GM19023 (cell line): ENCODE measurements around the gene MCTP1.

Experiments
- ATAC-seq: cut with Tn5 transposase; IDR thresholded peaks from one replicate; pipeline ENCODE4 v1.9.1; 2021; ENCODE audit warnings: mild to moderate bottlenecking, moderate library complexity; ENCODE audit not compliant: unreplicated experiment

Gene MCTP1

DNA sequence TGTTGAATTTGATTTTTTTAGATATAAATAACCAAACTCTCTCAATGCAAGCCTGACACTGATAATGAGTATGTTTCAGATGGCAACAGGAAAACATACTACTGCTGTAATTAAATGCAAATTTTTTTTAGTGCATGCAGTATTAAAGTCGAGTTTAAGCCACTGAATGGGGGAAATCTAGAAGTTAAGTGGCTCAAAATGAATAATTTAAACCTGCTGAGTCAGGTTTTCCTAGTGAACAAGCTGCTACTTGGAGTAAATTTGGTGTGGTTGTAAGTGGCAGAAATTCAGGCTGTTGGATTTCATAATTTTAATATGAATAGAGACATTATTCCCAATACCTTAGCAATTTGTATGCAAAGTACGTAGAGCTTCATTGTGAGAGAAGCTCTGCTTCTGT lies 544.6 kb downstream of the MCTP1 start:
- ATAC-seq = no peak

DNA sequence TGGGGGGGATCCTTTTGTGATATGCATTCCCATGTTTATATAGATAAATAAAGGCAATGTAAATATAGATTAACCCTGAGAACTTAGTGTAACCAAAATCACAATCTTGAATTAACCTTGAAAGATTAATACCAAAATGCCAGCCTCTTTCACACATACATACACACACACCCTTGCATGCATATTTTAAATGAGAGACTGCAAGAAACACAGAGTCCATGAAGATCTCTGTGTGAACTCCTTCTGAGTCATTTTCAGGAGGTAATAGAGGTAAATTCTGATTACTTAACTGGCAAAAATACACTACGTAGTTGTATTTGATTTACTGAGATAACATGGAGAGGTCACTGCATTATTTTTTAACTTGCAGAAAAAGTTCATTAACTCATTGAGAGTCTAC lies 548.4 kb downstream of the MCTP1 start:
- no peak for ATAC-seq

DNA sequence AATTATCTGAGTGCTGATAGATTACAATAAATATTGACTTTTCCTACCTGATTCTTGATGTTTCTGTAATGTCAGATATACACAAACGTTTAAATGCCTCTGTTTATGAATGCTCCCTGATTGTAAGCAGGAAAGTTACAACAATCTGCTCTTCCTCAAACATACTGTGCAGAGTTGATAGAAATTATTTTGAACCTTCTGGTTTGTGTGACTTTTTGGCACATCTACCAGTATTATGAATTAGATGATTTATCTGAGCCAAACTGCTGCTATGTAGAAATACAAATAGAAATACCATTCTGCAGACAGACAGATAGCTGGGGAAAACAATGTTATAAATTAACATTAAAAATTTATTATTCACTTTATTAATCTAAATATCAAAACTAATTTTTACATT lies 553.4 kb downstream of the MCTP1 start:
- ATAC-seq = no peak

GRCh38 chr5:94725142-94725541 lies 559.8 kb downstream of the MCTP1 start:
- ATAC-seq = no peak

- no peak for ATAC-seq
Measured at GRCh38 chr5:94715768-94716167, 569.1 kb downstream of the MCTP1 start.

- ATAC-seq = no peak
Measured at GRCh38 chr5:94711785-94712184, 573.1 kb downstream of the MCTP1 start.

- ATAC-seq = no peak
Measured at GRCh38 chr5:94709277-94709676, 575.6 kb downstream of the MCTP1 start.

DNA sequence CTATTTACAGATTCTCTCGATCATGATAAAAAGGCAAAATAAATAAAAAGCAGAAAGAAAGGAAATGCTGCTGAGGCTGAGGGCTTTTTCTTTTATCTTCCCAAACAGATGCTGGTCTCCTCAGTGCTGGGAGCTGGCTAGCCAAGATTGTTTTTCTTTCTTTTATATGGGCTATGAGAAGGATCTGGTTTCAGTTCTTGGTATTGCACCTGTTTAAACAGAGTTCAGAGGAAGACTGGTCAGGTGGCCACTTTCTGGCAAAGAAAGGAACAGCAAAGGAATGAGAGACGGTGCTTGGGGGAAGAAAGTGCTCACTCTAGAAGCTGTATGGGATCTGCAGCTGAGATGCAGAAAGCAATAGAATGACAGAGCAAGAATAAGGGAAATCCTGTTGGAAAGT lies 577.5 kb downstream of the MCTP1 start:
- no peak for ATAC-seq

DNA sequence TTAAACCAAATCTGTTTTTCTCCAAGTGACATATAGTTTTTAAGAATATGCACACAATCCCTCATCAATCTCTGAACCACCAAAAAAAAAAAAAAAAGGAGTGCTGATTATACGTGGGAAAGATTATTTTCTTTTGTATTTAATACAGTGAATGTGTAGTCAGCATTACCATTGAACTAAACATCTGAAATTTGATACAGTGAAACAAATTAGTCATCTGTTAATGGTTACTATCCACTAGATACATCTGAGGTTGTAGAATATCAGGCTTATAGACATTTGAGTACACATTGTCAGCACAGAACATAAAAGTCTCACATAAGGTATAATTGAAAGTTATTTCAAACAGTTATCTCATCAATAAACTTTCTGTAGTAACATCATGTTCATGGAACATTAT lies 579.5 kb downstream of the MCTP1 start:
- no peak for ATAC-seq

GRCh38 chr5:94702729-94703128 lies 582.2 kb downstream of the MCTP1 start:
- ATAC-seq = peak; percentile 69

GRCh38 chr5:94700592-94700991 lies 584.3 kb downstream of the MCTP1 start:
- ATAC-seq = peak; percentile 62

DNA sequence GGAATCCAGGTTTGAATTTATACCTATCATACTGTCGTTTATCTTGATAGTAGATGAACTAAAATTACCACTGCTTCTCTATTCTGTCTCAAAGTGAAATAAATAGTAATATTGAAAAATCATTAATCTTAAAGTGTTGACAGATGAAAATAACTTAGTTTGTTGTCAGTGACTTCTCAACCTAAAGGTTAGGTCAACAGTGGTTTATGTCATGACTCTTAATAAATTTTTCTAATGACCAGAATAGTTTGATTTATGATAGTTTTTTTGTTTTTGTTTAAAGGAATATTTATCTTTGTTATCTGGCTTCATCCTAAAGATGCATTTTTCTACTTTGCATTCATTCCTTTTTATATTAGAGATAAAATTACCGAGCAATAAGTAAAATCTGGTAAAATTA lies 585.3 kb downstream of the MCTP1 start:
- ATAC-seq = no peak

GRCh38 chr5:94698197-94698596 lies 586.7 kb downstream of the MCTP1 start:
- no peak for ATAC-seq

DNA sequence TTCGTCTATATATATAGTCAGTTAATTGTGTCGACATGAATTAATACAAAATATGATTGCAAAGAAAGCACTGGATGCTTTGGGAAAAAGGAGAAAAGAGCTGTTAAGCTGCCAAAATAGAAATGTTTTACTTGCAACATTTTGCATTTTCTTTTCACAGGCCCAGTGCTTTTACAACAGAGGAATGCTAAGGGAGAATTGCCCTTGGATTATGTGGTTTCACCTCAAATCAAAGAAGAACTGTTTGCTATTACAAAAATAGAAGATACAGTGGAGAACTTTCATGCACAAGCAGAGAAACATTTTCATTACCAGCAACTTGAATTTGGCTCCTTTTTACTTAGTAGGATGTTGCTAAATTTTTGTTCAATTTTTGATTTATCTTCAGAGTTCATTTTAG lies 590.2 kb downstream of the MCTP1 start:
- ATAC-seq = no peak

DNA sequence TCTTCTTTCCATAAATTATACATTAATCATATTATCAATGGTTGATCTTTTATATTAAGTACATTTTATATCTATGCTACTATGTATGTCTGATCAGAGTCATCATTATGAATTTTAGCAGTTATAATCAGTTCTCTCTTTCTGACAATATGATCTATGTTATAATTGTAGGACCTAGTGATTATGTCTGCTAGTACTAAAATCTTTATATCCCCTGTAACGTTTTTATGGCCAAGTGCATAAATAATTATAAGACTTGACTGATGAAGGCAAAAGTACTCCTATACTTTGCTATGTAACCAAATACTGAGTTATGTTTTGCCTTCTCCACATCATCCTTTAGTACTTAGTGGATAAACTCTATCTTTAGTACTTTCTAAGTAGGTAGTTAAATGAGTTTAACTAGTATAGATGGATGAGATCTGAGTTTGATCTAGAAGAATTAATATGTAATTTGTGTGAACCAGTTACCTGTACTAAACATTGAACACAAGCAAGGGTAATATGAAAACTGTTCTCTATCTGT lies 591.0 kb downstream of the MCTP1 start:
- no peak for ATAC-seq

- ATAC-seq = no peak
Measured at GRCh38 chr5:94693043-94693822, 591.7 kb downstream of the MCTP1 start.

GRCh38 chr5:94692581-94692980 lies 592.3 kb downstream of the MCTP1 start:
- ATAC-seq = no peak

- no peak for ATAC-seq
Measured at GRCh38 chr5:94691949-94692348, 592.9 kb downstream of the MCTP1 start.

DNA sequence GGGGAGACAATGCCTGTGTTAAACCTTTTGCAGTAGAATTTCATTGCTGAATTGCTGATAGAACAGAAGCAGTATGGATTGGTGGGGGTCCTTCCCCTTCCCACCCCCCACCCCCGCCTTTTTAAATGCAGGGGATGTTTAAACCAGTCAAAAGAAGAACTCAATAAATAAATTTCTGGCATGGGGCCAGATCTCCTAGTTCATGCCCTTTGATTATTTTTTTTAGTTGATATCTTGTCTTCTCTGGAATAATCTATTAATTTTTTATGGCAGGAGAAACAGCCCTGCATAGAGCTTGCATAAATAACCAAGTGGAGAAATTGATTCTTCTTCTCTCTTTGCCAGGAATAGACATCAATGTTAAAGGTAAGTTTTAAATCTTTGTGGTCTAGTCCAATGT lies 593.6 kb downstream of the MCTP1 start:
- no peak for ATAC-seq

- ATAC-seq = no peak
Measured at GRCh38 chr5:94690778-94691177, 594.1 kb downstream of the MCTP1 start.

DNA sequence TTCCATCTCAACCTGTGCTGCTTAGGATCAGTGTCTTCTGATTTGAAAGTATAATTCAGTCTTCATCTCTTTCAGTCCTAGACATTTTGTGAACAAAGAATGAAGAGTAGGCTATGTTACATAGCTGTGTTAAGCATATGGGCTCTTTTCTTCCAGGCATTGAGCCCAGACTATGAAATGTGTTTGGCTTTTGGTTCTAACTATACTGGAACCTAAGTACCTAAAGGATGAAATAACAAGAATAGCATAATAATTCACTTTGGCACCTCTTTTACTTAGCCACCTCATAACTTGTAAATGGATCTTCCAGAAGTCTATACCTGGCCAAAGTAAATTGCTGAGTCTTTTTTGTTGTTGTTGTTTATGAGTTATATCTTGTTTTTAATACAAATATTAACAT lies 595.0 kb downstream of the MCTP1 start:
- no peak for ATAC-seq

DNA sequence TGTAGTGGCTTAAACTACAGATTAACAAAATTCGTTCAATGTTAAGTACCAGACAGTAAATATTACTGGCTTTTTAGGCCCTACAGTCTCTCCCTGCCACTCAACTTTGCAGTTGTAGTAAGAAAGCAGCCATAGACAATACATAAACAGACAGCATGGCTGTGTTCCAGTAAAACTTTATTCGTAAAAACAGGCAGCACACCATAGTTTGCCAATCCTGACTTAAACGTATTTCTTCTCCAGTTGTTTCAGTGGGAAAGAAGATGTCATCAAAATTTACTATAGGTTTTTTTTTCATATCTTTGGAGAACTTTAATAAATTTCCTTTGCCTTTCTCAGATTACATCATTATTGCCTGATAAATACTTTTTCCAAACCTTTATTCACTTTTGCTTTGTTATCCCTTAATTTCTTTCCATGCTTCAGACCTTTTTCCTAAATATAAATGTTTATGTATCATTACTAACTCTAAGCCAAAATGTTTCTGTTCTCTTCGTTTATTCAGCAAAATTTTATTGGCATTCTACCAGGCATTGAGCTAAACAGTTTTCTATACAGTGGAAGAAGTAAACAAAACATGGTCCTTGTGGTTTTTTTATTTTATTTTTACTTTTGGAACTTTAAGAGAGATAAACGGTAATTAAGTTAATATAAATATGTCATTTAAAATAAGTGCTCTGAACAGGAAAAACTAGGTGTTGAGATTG lies 601.9 kb downstream of the MCTP1 start:
- ATAC-seq = no peak
